Lower leg skin (tissue), 4 donors: Measurements from ENCODE around the gene PTPRN2. TPM values are rescaled to one million over a fixed set of nuclear protein-coding genes. Genes with fewer than 3 reads are reported as not detected.

Experiments
- DNase-seq, 2 donors: peaks; one replicate each; pipeline ENCODE4 v3.0.0-alpha.2; 2019; ENCODE audit warnings: low spot score in 2 of 2
- H3K4me3 ChIP-seq: fragments of 200-600 bp; sonication (generic); 2 replicates; pipeline ENCODE4 v1.5.1; 2017; ENCODE audit warnings: mild to moderate bottlenecking, low read depth; ENCODE audit not compliant: poor library complexity, severe bottlenecking
- CTCF ChIP-seq, 3 donors: fragments of 450-650 bp; IDR thresholded peaks; one replicate each; pipeline ENCODE4 v1.5.1; 2016; ENCODE audit warnings: antibody characterized with exemption in 3 of 3, mild to moderate bottlenecking in 3 of 3, moderate library complexity in 2 of 3
- POLR2A ChIP-seq, 2 donors: fragments of 450-650 bp; IDR thresholded peaks; one replicate each; pipeline ENCODE4 v1.6.1; 2016 to 2017; ENCODE audit warnings: antibody characterized with exemption in 2 of 2, mild to moderate bottlenecking in 1 of 2, moderate library complexity in 1 of 2
- WGBS, 2 donors: methylation state at CpG; one replicate each; pipeline ENCODE4 v1.1.5; 2018; 5-methylcytosine and 5-hydroxymethylcytosine counted together
- intact Hi-C: fragments of 100-400 bp; cut with DNase I; formaldehyde crosslinking; loops from one replicate; pipeline ENCODE4 v1.15.0; 2023; ENCODE audit warnings: low total_unique reads
- total RNA-seq, 4 donors: library from RNA; depleted of rRNA; stranded (reverse); fragments of >200 nt; gene quantifications; one replicate each; pipeline ENCODE4 v1.1.0, GENCODE V29; 2016

Gene PTPRN2
- total RNA-seq, 4 donors from 2014 or later, result 0.11 to 1.6 (median 0.92) TPM

GRCh38 chr7:158120316-158120715, 467.3 kb downstream of the PTPRN2 start:
- intact Hi-C loops, result no loop called here
- DNase-seq, result peak in 1 of 2 donors; percentile 15
- WGBS, 2 donors, result 71 to 84% methylated on average over 4 of the region's 4 CpGs
- no peak for TF ChIP-seq CTCF (IDR thresholded peaks at IDR 0.05)
- no peak for TF ChIP-seq POLR2A (IDR thresholded peaks at IDR 0.05)
- no peak overlapping the region for H3K4me3 ChIP-seq

- intact Hi-C loops, result no loop called here
- TF ChIP-seq POLR2A (IDR thresholded peaks at IDR 0.05), result no peak
- TF ChIP-seq CTCF (IDR thresholded peaks at IDR 0.05), result no peak
- 80 to 82% methylated on average over 1 of the region's 1 CpG for WGBS, 2 donors
- no peak overlapping the region for H3K4me3 ChIP-seq
- no peak for DNase-seq
Observed at GRCh38 chr7:158117341-158118222, 470.0 kb downstream of the PTPRN2 start.

GRCh38 chr7:158116235-158116634, 471.4 kb downstream of the PTPRN2 start:
- TF ChIP-seq POLR2A (IDR thresholded peaks at IDR 0.05) (no peak), CTCF (IDR thresholded peaks at IDR 0.05) (no peak)
- intact Hi-C loops, result no loop called here
- H3K4me3 ChIP-seq, result no peak overlapping the region
- peak in 1 of 2 donors; percentile 61 for DNase-seq
- WGBS, 2 donors, result 80 to 97% methylated on average over 2 of the region's 2 CpGs

GRCh38 chr7:158114056-158114850, 473.4 kb downstream of the PTPRN2 start:
- 88 to 90% methylated on average over 18 of the region's 18 CpGs for WGBS, 2 donors
- DNase-seq, result peak in 1 of 2 donors; percentile 43
- intact Hi-C loops, result no loop called here
- TF ChIP-seq POLR2A (IDR thresholded peaks at IDR 0.05), result no peak
- no peak for TF ChIP-seq CTCF (IDR thresholded peaks at IDR 0.05)
- no peak overlapping the region for H3K4me3 ChIP-seq

- H3K4me3 ChIP-seq, result no peak overlapping the region
- intact Hi-C loops, result no loop called here
- TF ChIP-seq POLR2A (IDR thresholded peaks at IDR 0.05), result no peak
- TF ChIP-seq CTCF (IDR thresholded peaks at IDR 0.05), result no peak
- 87 to 92% methylated on average over 13 to 14 of the region's 15 CpGs for WGBS, 2 donors
- peak in 1 of 2 donors; percentile 70 for DNase-seq
Observed at GRCh38 chr7:158113321-158114025, 474.1 kb downstream of the PTPRN2 start.
